Urinary bladder (tissue), 4 donors: Measurements from ENCODE around the gene MRPL37. TPM values are rescaled to one million over a fixed set of nuclear protein-coding genes. Genes with fewer than 3 reads are reported as not detected.

Experiments
- DNase-seq: peaks from one replicate; pipeline ENCODE4 v3.0.0-alpha.2; 2015; ENCODE audit errors: extremely low spot score
- H3K27ac ChIP-seq: one replicate; pipeline ENCODE4 v1.5.1; 2013; ENCODE audit warnings: low read depth, mild to moderate bottlenecking, moderate library complexity
- H3K36me3 ChIP-seq: one replicate; pipeline ENCODE4 v1.6.1; 2013; ENCODE audit warnings: mild to moderate bottlenecking, moderate library complexity; ENCODE audit not compliant: insufficient read depth
- H3K4me1 ChIP-seq: one replicate; pipeline ENCODE4 v1.6.1; 2013; ENCODE audit warnings: mild to moderate bottlenecking, moderate library complexity; ENCODE audit not compliant: insufficient read depth
- H3K4me3 ChIP-seq: one replicate; pipeline ENCODE4 v1.5.1; 2013; ENCODE audit warnings: low read depth, low read length
- WGBS: extraction: QIAGEN DNeasy Blood & Tissue Kit; methylation state at CpG from one replicate; pipeline ENCODE4 v1.1.7; 2013; 5-methylcytosine and 5-hydroxymethylcytosine counted together
- polyA plus RNA-seq: library from polyadenylated mRNA; stranded (reverse); fragments of 200-250 nt; gene quantifications from one replicate; pipeline ENCODE4 v1.2.3, GENCODE V29; 2013
- total RNA-seq: library from RNA; depleted of rRNA; stranded (reverse); fragments of >200 nt; gene quantifications from one replicate; pipeline ENCODE4 v1.2.3, GENCODE V29; 2014
- donor health status: healthy with polysubstance abuse.
- donor health status: healthy.

MRPL37 gene
- total RNA-seq (18.8 TPM), polyA plus RNA-seq (48.9 TPM)

- no peak within 1 kb of the TSS for H3K27ac ChIP-seq
- WGBS: under 1% methylated on average over 51 of the region's 51 CpGs
- DNase-seq: peak; percentile 93
These were observed at the start of gene MRPL37, which contains the start of gene CYB5RL for GRCh38 chr1:54199765-54200518. TSS of gene MRPL37 (plus strand) at chr1:54200167. CDS start at chr1:54200244, 77 bp downstream. TSS of gene CYB5RL (minus strand) at chr1:54200030. CDS start at chr1:54195616, 4,414 bp downstream.

GRCh38 chr1:54151013-54151412, 49.0 kb upstream of the MRPL37 start:
- no peaks in the 10 kb centered on the region for H3K36me3 ChIP-seq
- H3K27ac ChIP-seq: no peak overlapping the region
- no peak for DNase-seq
- 83% methylated on average over 5 of the region's 5 CpGs for WGBS
- no peak overlapping the region for H3K4me3 ChIP-seq
- H3K4me1 ChIP-seq: no peaks in the 10 kb centered on the region

More at GRCh38 chr1:54199765-54200518, at the start of gene MRPL37, which contains the start of gene CYB5RL:
- Histone ChIP-seq H3K4me1 (no peaks in the 10 kb centered on the region), H3K4me3 (peak within 1 kb of the TSS; percentile 80), H3K36me3 (no peaks in the 10 kb centered on the region)

GRCh38 chr1:54152696-54153095, 47.3 kb upstream of the MRPL37 start, which contains the start of gene CDCP2:
TSS of gene CDCP2 (minus strand) at chr1:54153000. CDS start at chr1:54152922, 78 bp downstream.
- WGBS: 94% methylated on average over 5 of the region's 5 CpGs
- DNase-seq: no peak
- H3K27ac ChIP-seq: no peak within 1 kb of the TSS
- H3K4me3 ChIP-seq: no peak within 1 kb of the TSS
- H3K4me1 ChIP-seq: no peaks in the 10 kb centered on the region
- no peaks in the 10 kb centered on the region for H3K36me3 ChIP-seq

- H3K4me3 ChIP-seq: no peak overlapping the region
- H3K36me3 ChIP-seq: no peaks in the 10 kb centered on the region
- 52% methylated on average over 19 of the region's 19 CpGs for WGBS
- no peak for DNase-seq
- no peak overlapping the region for H3K27ac ChIP-seq
- no peaks in the 10 kb centered on the region for H3K4me1 ChIP-seq
These were observed 46.2 kb upstream of the MRPL37 start for GRCh38 chr1:54153535-54154439.

- Histone ChIP-seq H3K27ac (no peak overlapping the region), H3K36me3 (no peaks in the 10 kb centered on the region), H3K4me3 (no peak overlapping the region), H3K4me1 (no peaks in the 10 kb centered on the region)
- no peak for DNase-seq
- WGBS: 90% methylated on average over 3 of the region's 3 CpGs
These were observed 43.8 kb upstream of the MRPL37 start for GRCh38 chr1:54156201-54156600.

- WGBS: 88% methylated on average over 7 of the region's 7 CpGs
These were observed 43.0 kb upstream of the MRPL37 start for GRCh38 chr1:54156986-54157385.

GRCh38 chr1:54157401-54157800, 42.6 kb upstream of the MRPL37 start:
- DNase-seq: no peak
- Histone ChIP-seq H3K36me3 (no peaks in the 10 kb centered on the region), H3K4me1 (no peaks in the 10 kb centered on the region), H3K27ac (no peak overlapping the region), H3K4me3 (no peak overlapping the region)
- 84% methylated on average over 6 of the region's 6 CpGs for WGBS

More at GRCh38 chr1:54156986-54157385, 43.0 kb upstream of the MRPL37 start:
- DNase-seq: no peak
- Histone ChIP-seq H3K4me1 (no peaks in the 10 kb centered on the region), H3K27ac (no peak overlapping the region), H3K4me3 (no peak overlapping the region), H3K36me3 (no peaks in the 10 kb centered on the region)

GRCh38 chr1:54158071-54158470, 41.9 kb upstream of the MRPL37 start:
- DNase-seq: no peak
- no peak overlapping the region for H3K4me3 ChIP-seq
- no peaks in the 10 kb centered on the region for H3K4me1 ChIP-seq
- 97% methylated on average over 3 of the region's 3 CpGs for WGBS
- H3K36me3 ChIP-seq: no peaks in the 10 kb centered on the region
- no peak overlapping the region for H3K27ac ChIP-seq

- Histone ChIP-seq H3K36me3 (no peaks in the 10 kb centered on the region), H3K4me3 (no peak overlapping the region), H3K27ac (no peak overlapping the region), H3K4me1 (no peaks in the 10 kb centered on the region)
- 83% methylated on average over 4 of the region's 4 CpGs for WGBS
- DNase-seq: no peak
These were observed 40.1 kb upstream of the MRPL37 start for GRCh38 chr1:54159733-54160316.

GRCh38 chr1:54160351-54160750, 39.6 kb upstream of the MRPL37 start:
- Histone ChIP-seq H3K4me1 (no peaks in the 10 kb centered on the region), H3K4me3 (no peak overlapping the region), H3K27ac (no peak overlapping the region), H3K36me3 (no peaks in the 10 kb centered on the region)
- 67% methylated on average over 3 of the region's 3 CpGs for WGBS
- DNase-seq: no peak

GRCh38 chr1:54161495-54162168, 38.3 kb upstream of the MRPL37 start:
- WGBS: 79% methylated on average over 6 of the region's 6 CpGs
- DNase-seq: no peak
- Histone ChIP-seq H3K27ac (no peak overlapping the region), H3K4me3 (no peak overlapping the region), H3K36me3 (no peaks in the 10 kb centered on the region), H3K4me1 (no peaks in the 10 kb centered on the region)

GRCh38 chr1:54163051-54163450, 36.9 kb upstream of the MRPL37 start:
- Histone ChIP-seq H3K27ac (no peak overlapping the region), H3K36me3 (no peaks in the 10 kb centered on the region), H3K4me3 (no peak overlapping the region), H3K4me1 (no peaks in the 10 kb centered on the region)
- no peak for DNase-seq
- WGBS: 77% methylated on average over 3 of the region's 3 CpGs

- DNase-seq: no peak
These were observed 36.4 kb upstream of the MRPL37 start for GRCh38 chr1:54163573-54163972.

More at GRCh38 chr1:54163573-54163972, 36.4 kb upstream of the MRPL37 start:
- H3K4me3 ChIP-seq: no peak overlapping the region
- H3K4me1 ChIP-seq: no peaks in the 10 kb centered on the region
- H3K27ac ChIP-seq: no peak overlapping the region
- WGBS: 80% methylated on average over 5 of the region's 5 CpGs
- no peaks in the 10 kb centered on the region for H3K36me3 ChIP-seq
